Right kidney (tissue), 1 donor: Measurements from ENCODE around the gene APRT.
"Not testable (repeated sequence)": the region's sequence is repeated elsewhere in the genome, so short reads cannot be mapped to it uniquely, and the experiment has no call there.

Experiments used
- DNase-seq: peaks from one replicate; pipeline ENCODE4 v3.0.0-alpha.2; 2016

Gene APRT

GRCh38 chr16:88824256-88825077 is 12.7 kb upstream of the APRT start:
- no peak for DNase-seq

DNA sequence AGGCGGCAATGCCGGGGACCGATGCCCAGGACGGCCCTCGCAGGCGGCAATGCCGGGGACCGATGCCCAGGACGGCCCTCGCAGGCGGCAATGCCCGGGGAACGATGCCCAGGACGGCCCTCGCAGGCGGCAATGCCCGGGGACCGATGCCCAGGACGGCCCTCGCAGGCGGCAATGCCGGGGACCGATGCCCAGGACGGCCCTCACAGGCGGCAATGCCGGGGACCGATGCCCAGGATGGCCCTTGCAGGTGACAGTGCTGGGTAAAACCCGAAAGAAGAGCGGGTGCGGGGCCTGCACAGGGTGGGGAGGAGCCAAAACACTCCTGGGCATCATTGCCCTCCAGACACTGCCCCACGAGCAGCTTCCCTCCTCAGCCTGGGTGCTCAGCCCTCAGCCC is 11.9 kb upstream of the APRT start:
- not testable (repeated sequence) for DNase-seq

DNA sequence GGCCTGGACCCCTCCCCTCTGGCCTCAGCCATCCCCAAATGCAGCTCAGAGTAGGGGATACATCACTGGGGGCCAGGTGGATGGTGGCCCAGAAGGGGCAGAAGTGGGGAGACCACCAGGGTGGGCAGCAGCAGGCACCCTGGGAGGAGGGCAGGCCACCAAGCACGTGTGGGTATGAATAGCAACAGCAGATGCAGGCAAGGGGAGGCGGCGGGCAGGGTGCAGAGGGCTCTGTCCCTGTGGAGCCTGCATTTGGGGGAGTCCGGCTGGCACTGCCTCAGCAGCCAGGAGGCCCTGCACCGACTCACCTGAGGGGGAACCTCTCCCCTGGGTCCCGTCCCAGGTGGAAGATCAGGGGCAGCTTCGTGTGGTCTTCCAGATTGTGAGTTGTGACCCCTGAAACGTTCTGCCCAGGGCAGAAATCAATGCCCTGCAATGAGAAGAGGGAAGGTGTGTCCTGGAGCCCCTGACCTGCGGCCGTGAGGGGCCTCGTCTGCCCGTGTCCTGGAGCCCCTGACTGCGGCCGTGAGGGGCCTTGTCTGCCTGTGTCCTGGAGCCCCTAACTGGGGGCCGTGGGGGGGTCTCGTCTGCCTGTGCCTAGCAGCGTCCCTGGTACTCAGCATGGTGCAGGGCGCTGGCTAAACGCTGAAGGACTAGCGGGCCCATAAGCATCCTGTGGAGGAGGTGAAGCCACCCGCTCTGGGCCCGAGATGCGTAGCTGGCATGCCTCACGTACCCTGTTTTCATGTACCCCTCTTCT is 10.7 kb upstream of the APRT start:
- no peak for DNase-seq

DNA sequence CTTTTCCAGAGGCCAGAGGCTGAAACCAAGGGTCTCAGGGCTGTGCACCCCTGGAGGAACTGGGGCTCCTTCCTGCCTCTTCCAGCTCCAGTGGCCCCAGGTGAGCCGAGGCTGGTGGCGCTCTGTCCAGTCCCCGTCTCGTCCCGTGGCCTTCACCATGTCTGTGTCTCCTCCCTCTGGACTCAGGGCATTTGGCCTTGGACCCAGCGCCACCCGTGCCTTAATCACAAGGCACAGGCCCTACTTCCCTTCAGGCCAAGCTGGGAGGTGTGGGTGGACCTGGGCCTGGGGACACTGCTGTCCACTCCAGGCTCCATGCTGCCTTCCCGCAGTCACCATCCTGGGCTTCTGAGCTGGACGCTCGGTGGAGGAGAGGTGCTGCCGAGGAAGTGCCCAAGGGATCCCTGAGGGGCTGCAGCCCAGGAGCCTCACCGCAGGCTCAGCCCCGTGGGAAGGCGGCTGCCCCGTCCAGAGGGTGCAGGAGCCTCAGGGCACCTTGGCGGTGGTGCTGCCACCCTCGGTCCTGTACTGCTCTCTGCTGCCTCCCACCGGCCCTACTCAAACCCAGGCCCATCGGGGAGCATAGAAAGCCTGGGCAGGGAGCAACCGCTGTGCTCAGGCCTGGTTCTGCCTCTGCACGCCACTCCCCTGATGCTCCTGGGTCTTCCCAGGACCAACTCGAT is 9.6 kb upstream of the APRT start:
- no peak for DNase-seq

DNA sequence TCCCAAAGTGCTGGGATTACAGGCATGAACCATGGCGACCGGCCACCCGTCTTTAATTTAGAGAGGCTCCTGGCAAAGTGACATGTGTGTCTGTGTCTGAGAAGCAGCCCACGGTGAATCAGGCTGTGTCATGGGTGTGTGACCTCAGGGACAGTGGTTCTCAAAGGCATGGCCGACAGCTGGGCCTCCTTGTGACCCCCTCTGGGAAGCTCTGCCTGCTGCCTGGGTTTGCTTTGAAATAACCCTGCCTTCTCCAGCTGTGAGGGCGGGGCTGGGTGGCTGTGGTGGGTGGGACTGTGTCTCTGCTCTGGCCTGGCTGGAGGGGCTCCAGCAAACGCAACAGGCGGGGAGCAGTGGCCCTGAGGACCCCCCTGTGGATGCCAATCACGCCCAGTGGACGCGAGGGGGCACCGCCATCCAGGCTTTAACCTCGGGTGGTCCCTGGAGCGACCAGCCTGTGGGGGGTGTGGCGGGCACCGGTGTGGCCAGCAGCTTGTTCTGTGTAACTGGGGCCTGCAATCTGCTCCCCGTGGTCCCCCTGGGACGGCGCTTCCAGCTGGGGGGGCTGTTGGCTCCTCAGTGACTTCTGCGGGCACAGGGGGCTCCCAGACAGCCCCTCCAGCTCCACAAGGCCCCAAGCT is 8.8 kb upstream of the APRT start:
- no peak for DNase-seq

DNA sequence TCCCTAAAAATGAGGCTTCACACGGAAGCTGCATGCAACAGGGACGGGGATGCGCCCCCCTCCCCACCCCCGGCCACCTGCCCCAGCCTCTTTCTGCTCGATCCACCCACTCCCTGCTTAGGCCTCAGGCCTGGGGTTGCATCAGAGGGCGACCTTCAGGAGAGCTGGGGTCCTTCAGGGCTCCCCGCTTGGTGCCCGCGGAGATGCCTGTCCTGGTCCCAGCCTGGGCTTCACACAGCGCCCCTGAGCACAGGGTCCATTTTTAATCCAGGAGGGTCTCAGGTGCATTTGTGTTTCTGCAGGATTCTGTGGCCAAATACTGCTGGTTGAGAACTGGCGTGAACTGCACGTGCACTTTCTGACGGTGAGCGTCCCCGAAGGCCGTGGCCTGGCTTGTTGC is 7.4 kb upstream of the APRT start:
- DNase-seq = no peak

DNA sequence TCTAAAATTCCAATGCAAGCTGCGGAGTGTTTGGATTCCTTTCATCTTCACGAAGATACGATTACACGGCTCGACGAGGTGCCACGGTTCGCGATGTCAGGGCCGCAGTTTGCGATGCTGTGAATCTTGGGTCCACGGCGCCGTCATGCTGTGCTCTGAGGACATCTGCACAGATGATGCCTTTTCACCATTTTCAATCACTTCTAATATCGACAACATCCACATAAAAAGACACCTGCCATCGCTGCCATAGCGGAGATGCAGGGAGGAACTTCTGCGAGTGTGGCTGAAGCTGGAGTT is 6.8 kb upstream of the APRT start:
- no peak for DNase-seq

DNA sequence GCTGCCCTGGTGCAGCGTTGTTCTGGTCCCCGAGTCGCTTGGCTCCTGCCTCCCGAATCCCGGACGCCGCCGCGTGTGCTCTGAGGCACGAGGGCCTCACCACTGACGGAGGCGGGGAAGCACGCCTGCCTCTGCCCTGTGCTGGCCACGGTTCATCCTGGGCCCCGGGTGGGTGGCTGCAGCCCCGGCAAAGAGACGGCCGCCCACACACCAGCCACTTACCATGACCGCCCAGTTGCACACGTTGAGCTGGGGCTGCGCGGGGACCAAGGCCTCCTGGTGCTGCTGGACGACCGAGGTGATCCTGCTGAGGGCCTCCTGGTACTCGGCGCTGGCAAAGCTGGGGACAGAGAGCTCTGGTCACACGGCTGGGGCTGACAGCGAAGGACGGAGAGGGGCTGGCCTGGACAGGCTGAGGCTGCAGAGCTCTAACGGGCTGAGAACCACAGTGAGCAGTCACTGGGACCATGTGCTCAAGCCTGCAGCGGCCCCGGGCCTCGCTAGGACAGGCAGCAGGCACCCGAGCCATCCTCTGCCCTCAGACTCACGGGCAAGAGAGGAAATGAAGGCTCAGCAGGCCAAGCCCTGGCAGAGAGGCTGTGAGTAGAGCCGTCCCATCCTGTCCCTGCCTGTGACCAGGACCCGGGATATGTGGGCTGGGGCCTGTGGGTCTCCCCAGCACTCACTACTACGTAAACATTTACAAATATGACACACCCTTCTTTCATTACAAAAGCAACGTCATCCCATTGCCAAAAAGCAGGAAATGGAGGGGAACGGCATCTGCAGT is 6.3 kb upstream of the APRT start:
- peak; percentile 40 for DNase-seq

GRCh38 chr16:88816736-88817535 is 5.2 kb upstream of the APRT start:
- DNase-seq = no peak

DNA sequence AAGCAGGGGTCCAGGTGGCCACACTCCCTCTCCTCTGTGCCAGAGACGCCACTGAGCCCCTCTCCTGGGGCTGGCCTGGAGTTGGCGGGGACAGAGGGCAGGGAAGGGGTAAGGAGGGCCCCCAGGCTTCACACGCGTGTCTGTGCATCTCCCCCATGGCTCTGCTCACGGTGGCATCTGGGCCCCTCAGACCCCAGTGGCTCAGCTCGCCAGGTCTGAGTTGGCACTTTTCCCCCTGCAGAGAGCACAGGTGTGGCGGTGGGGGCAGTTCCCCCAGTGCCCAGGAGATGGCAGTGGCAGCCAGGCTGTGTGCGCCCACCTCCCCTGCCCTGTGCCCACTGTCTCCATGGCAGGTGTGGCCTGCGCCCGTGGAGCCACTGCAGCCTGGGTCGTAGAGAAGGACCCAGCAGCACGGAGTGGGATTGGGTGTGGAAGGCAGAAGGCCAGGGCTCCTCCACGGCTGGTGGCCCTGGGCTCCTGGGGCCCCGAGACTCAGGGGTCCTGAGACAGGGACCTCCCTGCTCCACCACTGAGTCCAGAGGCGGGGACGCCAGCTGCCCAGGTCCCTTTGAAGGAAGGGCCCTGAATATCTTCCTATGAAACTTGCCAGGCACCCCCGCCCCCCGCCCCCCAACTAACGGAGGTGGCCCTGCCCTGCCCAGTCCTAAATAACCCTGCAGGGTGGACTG is 4.3 kb upstream of the APRT start:
- DNase-seq = peak; percentile 43

- DNase-seq = no peak
Measured at GRCh38 chr16:88815227-88815626, 3.5 kb upstream of the APRT start.

- DNase-seq = no peak
Measured at GRCh38 chr16:88814144-88814502, 2.4 kb upstream of the APRT start.

- no peak for DNase-seq
Measured at GRCh38 chr16:88813269-88814143, 1.8 kb upstream of the APRT start.

- no peak for DNase-seq
Measured at GRCh38 chr16:88812513-88813268, 963 bp upstream of the APRT start.

GRCh38 chr16:88810912-88811768 is 588 bp downstream of the APRT start:
- peak; percentile 91 for DNase-seq

- no peak for DNase-seq
Measured at GRCh38 chr16:88810166-88810911, 1.4 kb downstream of the APRT start.

GRCh38 chr16:88809676-88810165 is 2.0 kb downstream of the APRT start:
- DNase-seq = no peak
